ENCODE results near the gene ARL4A. TPM values are rescaled to one million over a fixed set of nuclear protein-coding genes. Genes with fewer than 3 reads are reported as not detected.

The ARL4A gene
- total and polyA plus RNA-seq, 2 of the 13 experiments (the other 11 are each of a cell fraction or from before 2014, with no cell fraction given), result 10.8 to 25.6 TPM

GRCh38 chr7:12692479-12693259 lies 5.2 kb downstream of the ARL4A start:
- WGBS (ENCODE audit: low lambda C conversion rate), result 46% methylated on average over 3 of the region's 3 CpGs
- no peaks in the 10 kb centered on the region for H4K20me1 ChIP-seq (ENCODE audit: insufficient read depth, low read length)
- ATAC-seq (no peak), FAIRE-seq (no peak), DNase-seq (ENCODE audit: low spot score) (no peak)
- in situ Hi-C loops (cut with HindIII; ENCODE audit: extremely low pct_ligation_motif_present, low pct_unique_long_range_greater_than_20kb) (loop anchor here (25.0 kb wide), 1 partner anchor 420 kb away; no protein-coding TSS in a partner anchor), intact Hi-C loops (cut with micrococcal nuclease; ENCODE audit: unreplicated experiment) (no loop called here)
- no peaks in the 10 kb centered on the region for H3K27me3 ChIP-seq (ENCODE audit: control insufficient read depth in 1 of 2, insufficient read depth in 2 of 2, low read length in 2 of 2)
- ChIA-PET POLR2A (no interaction called here), CTCF (ENCODE audit: low intra/inter-chr PET ratio, low total read pairs) (no interaction called here)
- H3K79me2 ChIP-seq (ENCODE audit: insufficient read depth, low read length), result peaks cover 31% of the 10 kb centered on the region
- H3K9ac ChIP-seq (ENCODE audit: insufficient read depth, low read depth, low read length), result no peak overlapping the region
- H3K36me3 ChIP-seq (replicated peaks in 1 of 2; ENCODE audit: control insufficient read depth in 1 of 2, insufficient read depth in 2 of 2, low read length in 2 of 2), result no peaks in the 10 kb centered on the region
- no peak overlapping the region for H3K27ac ChIP-seq (ENCODE audit: extremely low read length, insufficient read depth, low read length)
- no peak for TF ChIP-seq ZSCAN21 (CRISPR knock-in tag; IDR thresholded peaks at IDR 0.05; ENCODE audit: borderline replicate concordance)
- no peak for TF ChIP-seq PHF21A (CRISPR knock-in tag; IDR thresholded peaks at IDR 0.05)
- no peaks in the 10 kb centered on the region for H3K9me3 ChIP-seq (ENCODE audit: low read length)
- H3K4me3 ChIP-seq (replicated peaks in 1 of 3; ENCODE audit: insufficient read depth in 1 of 3, low read depth in 2 of 3, low read length in 3 of 3), result no peak overlapping the region
- no peak overlapping the region for H2AFZ ChIP-seq (ENCODE audit: low read length)
- no peak overlapping the region for H3K4me2 ChIP-seq (ENCODE audit: low read depth, low read length)
- no TSS peak for BruUV-seq (replicated peaks)
- peaks cover 23% of the 10 kb centered on the region for H3K4me1 ChIP-seq (ENCODE audit: insufficient read depth, low read length)

DNA sequence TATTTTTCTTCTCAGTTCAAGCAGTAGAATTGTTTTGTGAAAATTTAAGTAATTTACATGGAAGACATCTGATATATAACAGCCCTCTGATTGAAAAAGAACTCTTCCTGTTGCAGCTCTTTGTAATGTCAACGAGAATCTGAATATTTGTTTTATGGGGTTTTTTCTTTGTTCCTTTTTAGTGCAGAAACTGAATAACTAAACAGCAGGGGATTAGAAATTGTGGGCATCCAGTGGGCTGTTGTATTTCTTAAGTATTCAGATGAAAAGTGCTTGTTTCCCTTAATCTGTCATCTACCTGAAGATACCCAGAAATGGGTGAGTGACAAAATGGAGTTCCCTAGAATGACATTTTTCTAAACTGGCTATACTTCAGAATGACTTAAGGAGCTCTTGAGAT lies 7.4 kb downstream of the ARL4A start:
- Histone ChIP-seq H3K27ac (ENCODE audit: extremely low read length, insufficient read depth, low read length) (no peak overlapping the region), H3K79me2 (ENCODE audit: insufficient read depth, low read length) (peaks cover 16% of the 10 kb centered on the region), H4K20me1 (ENCODE audit: insufficient read depth, low read length) (no peaks in the 10 kb centered on the region), H3K27me3 (ENCODE audit: control insufficient read depth in 1 of 2, insufficient read depth in 2 of 2, low read length in 2 of 2) (no peaks in the 10 kb centered on the region), H3K4me1 (ENCODE audit: insufficient read depth, low read length) (peaks cover 13% of the 10 kb centered on the region), H3K36me3 (replicated peaks in 1 of 2; ENCODE audit: control insufficient read depth in 1 of 2, insufficient read depth in 2 of 2, low read length in 2 of 2) (no peaks in the 10 kb centered on the region), H2AFZ (ENCODE audit: low read length) (no peak overlapping the region), H3K4me3 (replicated peaks in 1 of 3; ENCODE audit: insufficient read depth in 1 of 3, low read depth in 2 of 3, low read length in 3 of 3) (no peak overlapping the region), H3K9ac (ENCODE audit: insufficient read depth, low read depth, low read length) (no peak overlapping the region), H3K4me2 (ENCODE audit: low read depth, low read length) (no peak overlapping the region), H3K9me3 (ENCODE audit: low read length) (no peaks in the 10 kb centered on the region)
- CTCF ChIA-PET (ENCODE audit: low intra/inter-chr PET ratio, low total read pairs), result no interaction called here
- POLR2A ChIA-PET, result no interaction called here
- no peak for ATAC-seq
- no TSS peak for BruUV-seq (replicated peaks)
- intact Hi-C loops (cut with micrococcal nuclease; ENCODE audit: unreplicated experiment) (no loop called here), in situ Hi-C loops (cut with HindIII; ENCODE audit: extremely low pct_ligation_motif_present, low pct_unique_long_range_greater_than_20kb) (loop anchor here (25.0 kb wide), 1 partner anchor 417 kb away; no protein-coding TSS in a partner anchor)
- no peak for DNase-seq (ENCODE audit: low spot score)
- 100% methylated on average over 1 of the region's 1 CpG for WGBS (ENCODE audit: low lambda C conversion rate)
- no peak for FAIRE-seq
- TF ChIP-seq E2F5 (CRISPR knock-in tag; conservative IDR thresholded peaks at IDR 0.05), result no peak
- no peak for TF ChIP-seq HMG20A (CRISPR knock-in tag; IDR thresholded peaks at IDR 0.05; ENCODE audit: borderline replicate concordance)
- TF ChIP-seq ZNF670 (CRISPR knock-in tag; IDR thresholded peaks at IDR 0.05; ENCODE audit: borderline replicate concordance), result no peak
- no peak for TF ChIP-seq FOXM1 (CRISPR knock-in tag; IDR thresholded peaks at IDR 0.05)
- TF ChIP-seq, protein P1, sequence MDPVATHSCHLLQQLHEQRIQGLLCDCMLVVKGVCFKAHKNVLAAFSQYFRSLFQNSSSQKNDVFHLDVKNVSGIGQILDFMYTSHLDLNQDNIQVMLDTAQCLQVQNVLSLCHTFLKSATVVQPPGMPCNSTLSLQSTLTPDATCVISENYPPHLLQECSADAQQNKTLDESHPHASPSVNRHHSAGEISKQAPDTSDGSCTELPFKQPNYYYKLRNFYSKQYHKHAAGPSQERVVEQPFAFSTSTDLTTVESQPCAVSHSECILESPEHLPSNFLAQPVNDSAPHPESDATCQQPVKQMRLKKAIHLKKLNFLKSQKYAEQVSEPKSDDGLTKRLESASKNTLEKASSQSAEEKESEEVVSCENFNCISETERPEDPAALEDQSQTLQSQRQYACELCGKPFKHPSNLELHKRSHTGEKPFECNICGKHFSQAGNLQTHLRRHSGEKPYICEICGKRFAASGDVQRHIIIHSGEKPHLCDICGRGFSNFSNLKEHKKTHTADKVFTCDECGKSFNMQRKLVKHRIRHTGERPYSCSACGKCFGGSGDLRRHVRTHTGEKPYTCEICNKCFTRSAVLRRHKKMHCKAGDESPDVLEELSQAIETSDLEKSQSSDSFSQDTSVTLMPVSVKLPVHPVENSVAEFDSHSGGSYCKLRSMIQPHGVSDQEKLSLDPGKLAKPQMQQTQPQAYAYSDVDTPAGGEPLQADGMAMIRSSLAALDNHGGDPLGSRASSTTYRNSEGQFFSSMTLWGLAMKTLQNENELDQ (CRISPR knock-in tag; IDR thresholded peaks at IDR 0.05; ENCODE audit: borderline replicate concordance), result no peak
- no peak for TF ChIP-seq ZNF597 (CRISPR knock-in tag; IDR thresholded peaks at IDR 0.05)
- TF ChIP-seq ZNF30 (CRISPR knock-in tag; IDR thresholded peaks at IDR 0.05), result no peak
- TF ChIP-seq RBM39 (IDR thresholded peaks at IDR 0.05; ENCODE audit: low read depth, low read length, poor library complexity, severe bottlenecking), result no peak
- TF ChIP-seq HNF1B (CRISPR knock-in tag; IDR thresholded peaks at IDR 0.05), result no peak

Measured in HepG2 (cell line).